Panc1 (cell line): ENCODE results near the gene SLC22A3. TPM values are rescaled to one million over a fixed set of nuclear protein-coding genes. Genes with fewer than 3 reads are reported as not detected.

Source experiments
- ATAC-seq: fragments of 200-7000 bp; cut with Tn5 transposase; 2 replicates; pipeline ENCODE4 v1.9.1; 2020; ENCODE audit warnings: mild to moderate bottlenecking, moderate library complexity
- BruUV-seq: library from RNA; stranded (reverse); fragments of 400-500 nt; replicated peaks from 2 replicates; lab custom pipeline; 2021; lab: Mats Ljungman, UMichigan
- CTCF ChIA-PET: fragments of 300-600 bp; sonication (Branson Sonifier 250); formaldehyde crosslinking; loops from one replicate; lab custom pipeline; 2022; ENCODE audit warnings: antibody characterized with exemption; lab: Charles Lee
- POLR2A ChIA-PET: fragments of 300-600 bp; sonication (Branson Sonifier 250); formaldehyde crosslinking; loops from one replicate; lab custom pipeline; 2022; ENCODE audit warnings: antibody characterized with exemption; lab: Charles Lee
- DNase-seq: peaks from one replicate; pipeline ENCODE4 v3.0.0-alpha.2; 2010; ENCODE audit warnings: low read depth, low spot score
- H3K27ac ChIP-seq: 2 replicates; pipeline ENCODE4 v1.5.1; 2011; ENCODE audit warnings: mild to moderate bottlenecking, low read length, inconsistent platforms
- H3K27me3 ChIP-seq: fragments of 200-500 bp; sonication (Bioruptor generic); 2 replicates; pipeline ENCODE4 v1.6.0; 2014; ENCODE audit warnings: low read length, inconsistent platforms; ENCODE audit not compliant: control insufficient read depth, insufficient read depth
- H3K36me3 ChIP-seq: fragments of 200-500 bp; sonication (Bioruptor generic); 2 replicates; pipeline ENCODE4 v1.5.1; 2014; ENCODE audit warnings: inconsistent platforms, mild to moderate bottlenecking, low read length, moderate library complexity; ENCODE audit not compliant: control insufficient read depth, insufficient read depth
- H3K4me1 ChIP-seq: 2 replicates; pipeline ENCODE4 v1.5.1; 2011; ENCODE audit warnings: inconsistent platforms, mild to moderate bottlenecking, low read length, moderate library complexity; ENCODE audit not compliant: control insufficient read depth, insufficient read depth
- H3K4me3 ChIP-seq, 2 experiments: 2 replicates each; pipeline ENCODE4 v1.5.1; 2011 to 2012; ENCODE audit warnings: low read depth in 2 of 2, low read length in 2 of 2, mild to moderate bottlenecking in 2 of 2, inconsistent platforms in 1 of 2, moderate library complexity in 1 of 2
- H3K9me3 ChIP-seq: fragments of 200-500 bp; sonication (Bioruptor generic); 2 replicates; pipeline ENCODE4 v1.5.1; 2014; ENCODE audit warnings: low read depth, mild to moderate bottlenecking, inconsistent platforms, low read length, moderate library complexity; ENCODE audit not compliant: control insufficient read depth, insufficient read depth
- CTCF ChIP-seq: fragments of 450-650 bp; IDR thresholded peaks from 2 replicates; pipeline ENCODE4 v1.5.1; 2017; ENCODE audit warnings: mild to moderate bottlenecking
- POLR2AphosphoS5 ChIP-seq: IDR thresholded peaks from 2 replicates; pipeline ENCODE4 v1.6.1; 2012; ENCODE audit warnings: mild to moderate bottlenecking, low read depth, low read length, moderate library complexity
- REST ChIP-seq, 2 experiments: IDR thresholded peaks; 2 replicates each; pipeline ENCODE4 v1.6.1; 2011 to 2012; ENCODE audit warnings: low read depth in 2 of 2, control low read depth in 1 of 2, low read length in 1 of 2, mild to moderate bottlenecking in 1 of 2, moderate library complexity in 1 of 2; ENCODE audit not compliant: insufficient read depth in 1 of 2
- SIN3A ChIP-seq: IDR thresholded peaks from 2 replicates; pipeline ENCODE4 v1.6.1; 2012; ENCODE audit warnings: low read depth, mild to moderate bottlenecking, low read length, moderate library complexity, borderline replicate concordance; ENCODE audit not compliant: insufficient read depth
- TCF7L2 ChIP-seq: IDR thresholded peaks from 2 replicates; pipeline ENCODE4 v1.6.1; 2011; ENCODE audit warnings: mild to moderate bottlenecking, low read depth, low read length, inconsistent platforms
- in situ Hi-C: cut with HindIII; loops from 2 replicates; pipeline ENCODE4 v1.10.0; 2016; ENCODE audit warnings: low sequenced_read_pairs, low pct_unique_long_range_greater_than_20kb
- intact Hi-C: fragments of 100-400 bp; cut with micrococcal nuclease; formaldehyde crosslinking; loops from one replicate; pipeline ENCODE4 v1.10.0; 2022; ENCODE audit not compliant: unreplicated experiment
- total RNA-seq: library from RNA; stranded (reverse); gene quantifications from one replicate; pipeline ENCODE4 v1.2.1, GENCODE V29; 2021; ENCODE audit not compliant: unreplicated experiment

The SLC22A3 gene
- total RNA-seq, 1 experiment from 2014 or later: not detected

GRCh38 chr6:160420969-160421556, 72.9 kb downstream of the SLC22A3 start:
- Histone ChIP-seq H3K4me1 (no peaks in the 10 kb centered on the region), H3K27me3 (no peaks in the 10 kb centered on the region), H3K27ac (no peak overlapping the region), H3K9me3 (no peaks in the 10 kb centered on the region), H3K4me3 (no peak overlapping the region), H3K36me3 (no peaks in the 10 kb centered on the region)
- intact Hi-C loops: no loop called here
- DNase-seq: no peak
- TF ChIP-seq CTCF (no peak), POLR2AphosphoS5 (no peak), SIN3A (no peak), REST (IDR thresholded peaks at IDR 0.05; ENCODE audit: insufficient read depth in 1 of 2, low read depth in 2 of 2, low read length in 1 of 2) (no peak), TCF7L2 (no peak)
- no TSS peak for BruUV-seq
- ChIA-PET POLR2A (no interaction called here), CTCF (no interaction called here)
- ATAC-seq: no peak
- in situ Hi-C loops: no loop called here

- H3K27me3 ChIP-seq: no peaks in the 10 kb centered on the region
- ChIA-PET POLR2A (no interaction called here), CTCF (interaction anchor here (0.5 kb wide), 1 partner anchor 67 kb away, joined by 3 read pairs; no protein-coding TSS in a partner anchor)
- H3K4me3 ChIP-seq: no peak overlapping the region
- no peaks in the 10 kb centered on the region for H3K36me3 ChIP-seq
- no peak for TF ChIP-seq TCF7L2
- TF ChIP-seq POLR2AphosphoS5: no peak
- TF ChIP-seq CTCF: no peak
- TF ChIP-seq REST (IDR thresholded peaks at IDR 0.05; ENCODE audit: insufficient read depth in 1 of 2, low read depth in 2 of 2, low read length in 1 of 2): no peak
- no peak for TF ChIP-seq SIN3A
- in situ Hi-C loops: no loop called here
- BruUV-seq: no TSS peak
- no peaks in the 10 kb centered on the region for H3K4me1 ChIP-seq
- intact Hi-C loops: no loop called here
- DNase-seq (no peak), ATAC-seq (no peak)
- H3K9me3 ChIP-seq: no peaks in the 10 kb centered on the region
- H3K27ac ChIP-seq: no peak overlapping the region
Observed at GRCh38 chr6:160421854-160422253, 73.7 kb downstream of the SLC22A3 start.
